H9 (cell line): ENCODE results near the gene POU2F1. TPM values are rescaled to one million over a fixed set of nuclear protein-coding genes. Genes with fewer than 3 reads are reported as not detected.

Source experiments
- DNase-seq: peaks from one replicate; pipeline ENCODE4 v3.0.0-alpha.2; 2017
- H2AFZ ChIP-seq: one replicate; pipeline ENCODE4 v1.6.1; 2013; ENCODE audit warnings: mild to moderate bottlenecking, low read length, control low read depth, moderate library complexity
- H2AK5ac ChIP-seq: 2 replicates; pipeline ENCODE4 v1.6.1; 2013; ENCODE audit warnings: low read length, control low read depth, mixed read lengths; ENCODE audit not compliant: insufficient read length
- H2BK120ac ChIP-seq: one replicate; pipeline ENCODE4 v1.6.1; 2013; ENCODE audit warnings: low read depth, mild to moderate bottlenecking, low read length, control low read depth, inconsistent platforms; ENCODE audit not compliant: poor library complexity, severe bottlenecking
- H2BK12ac ChIP-seq: 2 replicates; pipeline ENCODE4 v1.6.1; 2013; ENCODE audit warnings: low read length, control low read depth, mixed read lengths, low read depth; ENCODE audit not compliant: insufficient read length
- H2BK15ac ChIP-seq: 2 replicates; pipeline ENCODE4 v1.6.1; 2013; ENCODE audit warnings: low read depth, low read length, control low read depth
- H2BK20ac ChIP-seq: one replicate; pipeline ENCODE4 v1.6.1; 2013; ENCODE audit warnings: low read depth, mild to moderate bottlenecking, low read length, control low read depth, inconsistent platforms; ENCODE audit not compliant: poor library complexity, severe bottlenecking
- H2BK5ac ChIP-seq: 2 replicates; pipeline ENCODE4 v1.6.1; 2013; ENCODE audit warnings: low read length, control low read depth, mixed read lengths; ENCODE audit not compliant: insufficient read length
- H3K14ac ChIP-seq: 2 replicates; pipeline ENCODE4 v1.6.1; 2013; ENCODE audit warnings: low read length, control low read depth; ENCODE audit not compliant: insufficient read depth
- H3K18ac ChIP-seq: 2 replicates; pipeline ENCODE4 v1.6.1; 2013; ENCODE audit warnings: low read depth, mild to moderate bottlenecking, mixed read lengths, low read length, control low read depth; ENCODE audit not compliant: insufficient read length
- H3K23ac ChIP-seq: 2 replicates; pipeline ENCODE4 v1.6.1; 2013; ENCODE audit warnings: low read length, control low read depth, mixed read lengths, low read depth; ENCODE audit not compliant: insufficient read length
- H3K23me2 ChIP-seq: 2 replicates; pipeline ENCODE4 v1.6.1; 2013; ENCODE audit warnings: low read depth, mild to moderate bottlenecking, mixed read lengths, low read length, control low read depth; ENCODE audit not compliant: insufficient read length, poor library complexity, severe bottlenecking
- H3K27ac ChIP-seq: 2 replicates; pipeline ENCODE4 v1.5.1; 2013; ENCODE audit warnings: low read length, control low read depth, mixed read lengths, low read depth; ENCODE audit not compliant: insufficient read length
- H3K27me3 ChIP-seq: 2 replicates; pipeline ENCODE4 v1.6.1; 2013; ENCODE audit warnings: low read length, control low read depth, inconsistent platforms; ENCODE audit not compliant: insufficient read depth
- H3K4ac ChIP-seq: 2 replicates; pipeline ENCODE4 v1.6.1; 2013; ENCODE audit warnings: low read depth, mild to moderate bottlenecking, control low read depth, inconsistent platforms, low read length, moderate library complexity
- H3K4me1 ChIP-seq: 2 replicates; pipeline ENCODE4 v1.6.1; 2013; ENCODE audit warnings: low read length, control low read depth, inconsistent platforms; ENCODE audit not compliant: insufficient read depth
- H3K4me2 ChIP-seq: 2 replicates; pipeline ENCODE4 v1.6.1; 2013; ENCODE audit warnings: low read length, control low read depth, mixed read lengths; ENCODE audit not compliant: insufficient read length, insufficient read depth
- H3K56ac ChIP-seq: 2 replicates; pipeline ENCODE4 v1.6.1; 2013; ENCODE audit warnings: low read depth, mild to moderate bottlenecking, mixed read lengths, low read length, control low read depth; ENCODE audit not compliant: insufficient read length
- H3K79me1 ChIP-seq: 2 replicates; pipeline ENCODE4 v1.6.1; 2013; ENCODE audit warnings: low read depth, mild to moderate bottlenecking, moderate library complexity, low read length, control low read depth, inconsistent platforms; ENCODE audit not compliant: insufficient read depth, poor library complexity, severe bottlenecking
- H3K79me2 ChIP-seq: 2 replicates; pipeline ENCODE4 v1.6.1; 2013; ENCODE audit warnings: low read length, control low read depth, inconsistent platforms; ENCODE audit not compliant: insufficient read depth
- H3K9ac ChIP-seq: 2 replicates; pipeline ENCODE4 v1.6.1; 2013; ENCODE audit warnings: low read length, control low read depth, mixed read lengths; ENCODE audit not compliant: insufficient read length; ENCODE audit errors: extremely low read depth
- H3K9me3 ChIP-seq: one replicate; pipeline ENCODE4 v1.6.1; 2013; ENCODE audit warnings: low read depth, low read length, inconsistent platforms; ENCODE audit not compliant: control insufficient read depth
- H3T11ph ChIP-seq: one replicate; pipeline ENCODE4 v1.6.1; 2013; ENCODE audit warnings: mild to moderate bottlenecking, low read length, control low read depth, inconsistent platforms
- H4K20me1 ChIP-seq: one replicate; pipeline ENCODE4 v1.6.1; 2013; ENCODE audit not compliant: control insufficient read depth, insufficient read length, insufficient read depth
- H4K5ac ChIP-seq: 2 replicates; pipeline ENCODE4 v1.6.1; 2013; ENCODE audit warnings: low read depth, mild to moderate bottlenecking, mixed read lengths, low read length, control low read depth; ENCODE audit not compliant: insufficient read length
- H4K8ac ChIP-seq: replicated peaks from 2 replicates; pipeline ENCODE4 v1.6.1; 2013; ENCODE audit warnings: low read length, control low read depth, mixed read lengths, low read depth; ENCODE audit not compliant: insufficient read length
- H4K91ac ChIP-seq: 2 replicates; pipeline ENCODE4 v1.6.1; 2013; ENCODE audit warnings: low read depth, mild to moderate bottlenecking, moderate library complexity, mixed read lengths, low read length, control low read depth; ENCODE audit not compliant: insufficient read length
- H3K27ac Mint-ChIP-seq, 3 experiments: 2 replicates in 2 of 3; 3 replicates in 1 of 3; pipeline ENCODE4 v1.8.0; 2020 to 2021; ENCODE audit warnings: mixed read lengths in 3 of 3, mild to moderate bottlenecking in 1 of 3, moderate library complexity in 1 of 3
- H3K27me3 Mint-ChIP-seq: 2 replicates; pipeline ENCODE4 v1.8.0; 2021; ENCODE audit warnings: low read depth, mild to moderate bottlenecking, moderate library complexity, mixed read lengths
- H3K36me3 Mint-ChIP-seq, 3 experiments: 2 replicates in 2 of 3; 3 replicates in 1 of 3; pipeline ENCODE4 v1.8.0; 2020 to 2021; ENCODE audit warnings: low read depth in 3 of 3, mixed read lengths in 3 of 3; ENCODE audit not compliant: insufficient read depth in 1 of 3
- H3K4me1 Mint-ChIP-seq, 2 experiments: 2 replicates each; pipeline ENCODE4 v1.8.0; 2020; ENCODE audit warnings: mixed read lengths in 2 of 2
- H3K4me3 Mint-ChIP-seq, 2 experiments: 2 replicates in 1 of 2; 3 replicates in 1 of 2; pipeline ENCODE4 v1.8.0; 2020 to 2021; ENCODE audit warnings: mild to moderate bottlenecking in 2 of 2, mixed read lengths in 2 of 2, moderate library complexity in 1 of 2
- H3K9me3 Mint-ChIP-seq, 2 experiments: 2 replicates in 1 of 2; 3 replicates in 1 of 2; pipeline ENCODE4 v1.8.0; 2020; ENCODE audit warnings: mild to moderate bottlenecking in 2 of 2, mixed read lengths in 2 of 2, moderate library complexity in 1 of 2
- CTCF ChIP-seq: fragments of 200-600 bp; sonication (generic); conservative IDR thresholded peaks from 3 replicates; pipeline ENCODE4 v1.8.0; 2021; ENCODE audit warnings: antibody characterized with exemption, mild to moderate bottlenecking
- WGBS: extraction: QIAGEN DNeasy Blood & Tissue Kit; methylation state at CpG from one replicate; pipeline ENCODE4 v1.1.7; 2013; ENCODE audit warnings: missing lambda C conversion rate, low lambda C conversion rate, mixed read lengths; ENCODE audit not compliant: insufficient read length; ENCODE audit errors: extremely low coverage; 5-methylcytosine and 5-hydroxymethylcytosine counted together
- total RNA-seq: library from RNA; stranded (reverse); gene quantifications from 2 replicates; pipeline ENCODE4 v1.2.1, GENCODE V29; 2021

The POU2F1 gene
- total RNA-seq, 1 experiment from 2014 or later = 62.5 TPM

DNA sequence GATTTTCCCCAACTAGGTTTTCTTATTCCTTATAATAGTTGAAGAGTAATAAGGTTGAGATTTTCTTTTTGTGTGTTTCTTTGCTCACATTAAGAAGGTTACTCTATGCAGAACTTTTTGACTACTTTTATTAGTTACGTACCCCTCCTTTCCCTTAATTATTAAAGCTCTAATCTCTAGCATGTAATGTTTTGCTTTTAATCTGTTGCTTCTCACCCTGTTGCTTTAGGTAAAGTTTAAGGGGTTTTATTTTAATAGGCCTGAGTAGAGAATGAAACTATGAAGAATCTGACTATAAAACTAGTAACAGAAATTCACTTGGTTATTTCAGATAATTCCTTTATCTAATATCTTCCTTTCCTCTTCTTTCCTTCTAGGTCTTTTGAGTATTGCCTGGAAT, 53.4 kb downstream of the POU2F1 start:
- peaks cover 53 to 57% of the 10 kb centered on the region in 2 experiments for H3K4me1 Mint-ChIP-seq

More for the DNA sequence above, 53.4 kb downstream of the POU2F1 start:
- Histone ChIP-seq H3K4ac (no peak overlapping the region), H3T11ph (no peak overlapping the region), H2BK12ac (no peak overlapping the region), H2BK5ac (no peak overlapping the region), H4K20me1 (no peaks in the 10 kb centered on the region), H3K14ac (no peak overlapping the region), H3K23me2 (no peaks in the 10 kb centered on the region), H4K5ac (no peak overlapping the region), H2AFZ (no peak overlapping the region), H3K4me2 (no peak overlapping the region), H3K4me1 (no peaks in the 10 kb centered on the region; the same call in 1 of the 2 replicates), H2BK15ac (no peak overlapping the region), H3K56ac (no peak overlapping the region), H3K18ac (no peak overlapping the region), H4K8ac (no peak overlapping the region), H4K91ac (no peak overlapping the region), H3K79me1 (peaks cover 5% of the 10 kb centered on the region), H3K27ac (no peak overlapping the region), H3K79me2 (peaks cover 22% of the 10 kb centered on the region; the same call in 1 of the 2 replicates), H2AK5ac (no peak overlapping the region), H3K23ac (no peak overlapping the region), H2BK120ac (no peak overlapping the region), H3K9ac (no peak overlapping the region), H2BK20ac (no peak overlapping the region), H3K9me3 (no peaks in the 10 kb centered on the region), H3K27me3 (no peaks in the 10 kb centered on the region)
- H3K4me3 Mint-ChIP-seq = no peak overlapping the region
- H3K27ac Mint-ChIP-seq = no peak overlapping the region; a peak in 1 of 7 replicates
- no peaks in the 10 kb centered on the region for H3K27me3 Mint-ChIP-seq
- no peaks in the 10 kb centered on the region for H3K9me3 Mint-ChIP-seq
- WGBS = no CpG with 5 or more reads among the region's 1 CpG
- DNase-seq = no peak
- TF ChIP-seq CTCF = no peak
- H3K36me3 Mint-ChIP-seq = no peaks in the 10 kb centered on the region
